ENCODE data around the gene NT5C2.

DNA sequence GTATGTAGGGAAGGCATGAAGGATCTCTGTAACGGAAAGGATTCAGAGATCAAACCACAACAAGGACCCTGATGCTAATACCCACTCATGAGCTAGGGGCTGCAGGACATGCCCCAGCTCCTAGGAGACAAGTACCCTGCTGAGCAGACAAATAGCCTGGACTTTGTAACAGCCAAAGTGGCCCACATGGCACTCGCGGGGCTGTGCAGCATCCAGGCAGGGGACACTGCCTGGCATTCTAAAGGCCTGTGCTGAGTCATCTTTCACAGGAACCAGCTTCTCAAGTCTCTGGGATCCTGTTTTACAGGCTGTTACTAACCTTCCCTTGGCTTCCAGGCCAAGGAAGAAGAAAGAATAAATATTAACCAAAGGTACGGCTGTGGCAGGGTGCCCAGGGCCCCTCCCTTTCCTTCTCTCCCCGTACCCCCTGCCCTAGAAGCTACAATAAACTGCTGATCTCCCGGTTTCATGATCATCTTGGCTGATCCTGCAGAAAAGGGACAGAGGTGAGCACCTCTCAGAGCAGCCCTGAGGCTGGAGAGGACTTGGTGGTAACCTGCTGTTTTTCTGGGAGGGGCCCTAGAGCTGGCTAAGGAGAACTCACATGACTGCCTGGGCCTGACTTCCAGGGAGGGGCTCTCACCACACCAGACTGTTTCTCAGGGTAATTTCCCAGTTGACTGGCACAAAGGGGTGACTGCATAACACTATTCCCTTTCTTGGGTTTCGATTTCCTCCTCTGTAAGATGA is 48.4 kb upstream of the NT5C2 start:
- TF ChIP-seq, protein P1, sequence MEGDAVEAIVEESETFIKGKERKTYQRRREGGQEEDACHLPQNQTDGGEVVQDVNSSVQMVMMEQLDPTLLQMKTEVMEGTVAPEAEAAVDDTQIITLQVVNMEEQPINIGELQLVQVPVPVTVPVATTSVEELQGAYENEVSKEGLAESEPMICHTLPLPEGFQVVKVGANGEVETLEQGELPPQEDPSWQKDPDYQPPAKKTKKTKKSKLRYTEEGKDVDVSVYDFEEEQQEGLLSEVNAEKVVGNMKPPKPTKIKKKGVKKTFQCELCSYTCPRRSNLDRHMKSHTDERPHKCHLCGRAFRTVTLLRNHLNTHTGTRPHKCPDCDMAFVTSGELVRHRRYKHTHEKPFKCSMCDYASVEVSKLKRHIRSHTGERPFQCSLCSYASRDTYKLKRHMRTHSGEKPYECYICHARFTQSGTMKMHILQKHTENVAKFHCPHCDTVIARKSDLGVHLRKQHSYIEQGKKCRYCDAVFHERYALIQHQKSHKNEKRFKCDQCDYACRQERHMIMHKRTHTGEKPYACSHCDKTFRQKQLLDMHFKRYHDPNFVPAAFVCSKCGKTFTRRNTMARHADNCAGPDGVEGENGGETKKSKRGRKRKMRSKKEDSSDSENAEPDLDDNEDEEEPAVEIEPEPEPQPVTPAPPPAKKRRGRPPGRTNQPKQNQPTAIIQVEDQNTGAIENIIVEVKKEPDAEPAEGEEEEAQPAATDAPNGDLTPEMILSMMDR (conservative IDR thresholded peaks at IDR 0.05 in 1 of 2, IDR thresholded peaks at IDR 0.05 in 1 of 2; ENCODE audit: low read depth in 1 of 2, low read length in 2 of 2) = no peak
- no peak for TF ChIP-seq EZH2 (IDR thresholded peaks at IDR 0.05; ENCODE audit: low read length, missing control alignments)

Data from fibroblast of lung (primary cell).